Amniotic stem cell (primary cell): ENCODE data around the gene HELZ2.
"Not testable (repeated sequence)": the region's sequence is repeated elsewhere in the genome, so short reads cannot be mapped to it uniquely, and the experiment has no call there.

Experiments
- DNase-seq: peaks from one replicate; lab custom pipeline; 2025; lab: John Stamatoyannopoulos, UW

Gene HELZ2

GRCh38 chr20:63565699-63566335, 8.2 kb downstream of the HELZ2 start:
- no peak for DNase-seq

- DNase-seq: no peak
Measured at GRCh38 chr20:63565021-63565698, 8.9 kb downstream of the HELZ2 start.

- DNase-seq: no peak
Measured at GRCh38 chr20:63564036-63564810, 9.8 kb downstream of the HELZ2 start.

GRCh38 chr20:63563225-63563935, 10.7 kb downstream of the HELZ2 start:
- DNase-seq: no peak

GRCh38 chr20:63562461-63563224, 11.4 kb downstream of the HELZ2 start:
- no peak for DNase-seq

- DNase-seq: no peak
Measured at GRCh38 chr20:63561624-63562396, 12.2 kb downstream of the HELZ2 start.

- DNase-seq: no peak
Measured at GRCh38 chr20:63560856-63561609, 13.0 kb downstream of the HELZ2 start.

GRCh38 chr20:63560333-63560805, 13.7 kb downstream of the HELZ2 start:
- no peak for DNase-seq

GRCh38 chr20:63559485-63560332, 14.3 kb downstream of the HELZ2 start:
- DNase-seq: not testable (repeated sequence)

GRCh38 chr20:63558804-63559484, 15.1 kb downstream of the HELZ2 start:
- no peak for DNase-seq

- no peak for DNase-seq
Measured at GRCh38 chr20:63557481-63557891, 16.6 kb downstream of the HELZ2 start.

- no peak for DNase-seq
Measured at GRCh38 chr20:63556873-63557478, 17.1 kb downstream of the HELZ2 start.

- no peak for DNase-seq
Measured at GRCh38 chr20:63555661-63556381, 18.2 kb downstream of the HELZ2 start.

- no peak for DNase-seq
Measured at GRCh38 chr20:63554361-63555278, 19.4 kb downstream of the HELZ2 start.

GRCh38 chr20:63553933-63554290, 20.1 kb downstream of the HELZ2 start, which contains the start of gene FNDC11:
TSS of gene FNDC11 (plus strand) at chr20:63554159. CDS start at chr20:63555664, 1,505 bp downstream.
- DNase-seq: no peak
